A549 (cell line): ENCODE results near the gene TNK1.

Experiments
- CBX8 ChIP-seq: fragments of 200-600 bp; sonication (generic); IDR thresholded peaks from 2 replicates; pipeline ENCODE4 v1.6.1; 2016
- CTCF ChIP-seq: fragments of >200 bp; sonication (Bioruptor Twin); formaldehyde crosslinking; IDR thresholded peaks from 3 replicates; pipeline ENCODE4 v1.5.1; 2016
- HMGXB4 ChIP-seq: fragments of 250-450 bp; sonication (Bioruptor Pico); IDR thresholded peaks from 2 replicates; pipeline ENCODE4 v1.5.0; 2021; ENCODE audit warnings: mild to moderate bottlenecking, moderate library complexity, borderline replicate concordance
- MAFK ChIP-seq: fragments of 450-650 bp; IDR thresholded peaks from 2 replicates; pipeline ENCODE4 v1.6.1; 2014; ENCODE audit not compliant: partially characterized antibody
- NR3C1 ChIP-seq: fragments of >200 bp; sonication (Bioruptor Twin); formaldehyde crosslinking; IDR thresholded peaks from 3 replicates; pipeline ENCODE4 v1.6.1; 2017
- POLR2A ChIP-seq: IDR thresholded peaks from 2 replicates; pipeline ENCODE4 v1.6.1; 2012; ENCODE audit warnings: mild to moderate bottlenecking, low read length

GRCh38 chr17:7416323-7416722 is 35.4 kb downstream of the TNK1 start:
- TF ChIP-seq CTCF = no peak
- no peak for TF ChIP-seq MAFK
- TF ChIP-seq NR3C1 = no peak
- TF ChIP-seq POLR2A = no peak
- TF ChIP-seq HMGXB4 (CRISPR knock-in tag) = no peak
- no peak for TF ChIP-seq CBX8
